Astrocyte (in vitro differentiated cells and primary cell): ENCODE data around the gene IRAK1. TPM values are rescaled to one million over a fixed set of nuclear protein-coding genes. Genes with fewer than 3 reads are reported as not detected.

Source experiments
- DNase-seq: peaks from one replicate; pipeline ENCODE4 v3.0.0-alpha.2; 2010; ENCODE audit warnings: low read depth
- FAIRE-seq: peaks from 2 replicates; lab custom pipeline; 2011; peaks lifted over from hg19 to GRCh38; lab: Jason Lieb, UNC
- H2AFZ ChIP-seq: 2 replicates; pipeline ENCODE4 v1.6.0; 2012; ENCODE audit warnings: low read depth, low read length, inconsistent platforms
- H3K27ac ChIP-seq: 2 replicates; pipeline ENCODE4 v1.5.1; 2011; ENCODE audit warnings: low read depth, low read length, inconsistent platforms
- H3K27me3 ChIP-seq: 2 replicates; pipeline ENCODE4 v1.6.0; 2011; ENCODE audit warnings: low read length, inconsistent platforms; ENCODE audit not compliant: insufficient read depth
- H3K36me3 ChIP-seq: 2 replicates; pipeline ENCODE4 v1.5.1; 2011; ENCODE audit warnings: low read length, inconsistent platforms; ENCODE audit not compliant: insufficient read depth
- H3K4me1 ChIP-seq: 2 replicates; pipeline ENCODE4 v1.5.1; 2011; ENCODE audit warnings: low read length, inconsistent platforms; ENCODE audit not compliant: insufficient read depth
- H3K4me2 ChIP-seq: 2 replicates; pipeline ENCODE4 v1.6.0; 2012; ENCODE audit warnings: low read length, inconsistent platforms
- H3K4me3 ChIP-seq: 2 replicates; pipeline ENCODE4 v1.5.1; 2011; ENCODE audit warnings: low read depth, mild to moderate bottlenecking, low read length, inconsistent platforms; ENCODE audit not compliant: insufficient read depth
- H3K79me2 ChIP-seq: 2 replicates; pipeline ENCODE4 v1.6.0; 2012; ENCODE audit warnings: mild to moderate bottlenecking, low read length, inconsistent platforms; ENCODE audit not compliant: insufficient read depth
- H3K9ac ChIP-seq: 2 replicates; pipeline ENCODE4 v1.6.0; 2012; ENCODE audit warnings: mild to moderate bottlenecking, low read length, inconsistent platforms
- H3K9me3 ChIP-seq: 2 replicates; pipeline ENCODE4 v1.5.1; 2012; ENCODE audit warnings: low read depth, mild to moderate bottlenecking, low read length, inconsistent platforms; ENCODE audit not compliant: insufficient read depth
- H4K20me1 ChIP-seq: 2 replicates; pipeline ENCODE4 v1.6.0; 2012; ENCODE audit warnings: low read length, inconsistent platforms; ENCODE audit not compliant: insufficient read depth
- H3K27ac Mint-ChIP-seq: one replicate; pipeline ENCODE4 v1.8.0; 2021; ENCODE audit warnings: mild to moderate bottlenecking, mixed read lengths; ENCODE audit not compliant: unreplicated experiment
- H3K27me3 Mint-ChIP-seq: one replicate; pipeline ENCODE4 v1.8.0; 2021; ENCODE audit warnings: low read depth, mixed read lengths; ENCODE audit not compliant: unreplicated experiment
- H3K36me3 Mint-ChIP-seq: one replicate; pipeline ENCODE4 v1.8.0; 2021; ENCODE audit warnings: low read depth, mixed read lengths; ENCODE audit not compliant: unreplicated experiment
- H3K4me1 Mint-ChIP-seq: one replicate; pipeline ENCODE4 v1.8.0; 2021; ENCODE audit warnings: low read depth, mixed read lengths; ENCODE audit not compliant: unreplicated experiment
- H3K4me3 Mint-ChIP-seq: one replicate; pipeline ENCODE4 v1.8.0; 2021; ENCODE audit warnings: mild to moderate bottlenecking, moderate library complexity, mixed read lengths; ENCODE audit not compliant: unreplicated experiment
- H3K9me3 Mint-ChIP-seq: one replicate; pipeline ENCODE4 v1.8.0; 2021; ENCODE audit warnings: mild to moderate bottlenecking, mixed read lengths; ENCODE audit not compliant: unreplicated experiment
- EZH2 ChIP-seq: IDR thresholded peaks from 2 replicates; pipeline ENCODE4 v1.6.1; 2012; ENCODE audit warnings: mild to moderate bottlenecking, low read length, inconsistent platforms; ENCODE audit not compliant: insufficient read depth
- total RNA-seq: library from RNA; stranded (reverse); gene quantifications from 2 replicates; pipeline ENCODE4 v1.2.1, GENCODE V29; 2021
- TF ChIP-seq, protein P1 (sequence below): IDR thresholded peaks from 2 replicates; pipeline ENCODE4 v1.5.1; 2011; ENCODE audit warnings: low read depth, mild to moderate bottlenecking, inconsistent platforms, low read length, moderate library complexity; ENCODE audit not compliant: insufficient read depth

The IRAK1 gene
- total RNA-seq, 1 donor from 2014 or later: 69.6 TPM

DNA sequence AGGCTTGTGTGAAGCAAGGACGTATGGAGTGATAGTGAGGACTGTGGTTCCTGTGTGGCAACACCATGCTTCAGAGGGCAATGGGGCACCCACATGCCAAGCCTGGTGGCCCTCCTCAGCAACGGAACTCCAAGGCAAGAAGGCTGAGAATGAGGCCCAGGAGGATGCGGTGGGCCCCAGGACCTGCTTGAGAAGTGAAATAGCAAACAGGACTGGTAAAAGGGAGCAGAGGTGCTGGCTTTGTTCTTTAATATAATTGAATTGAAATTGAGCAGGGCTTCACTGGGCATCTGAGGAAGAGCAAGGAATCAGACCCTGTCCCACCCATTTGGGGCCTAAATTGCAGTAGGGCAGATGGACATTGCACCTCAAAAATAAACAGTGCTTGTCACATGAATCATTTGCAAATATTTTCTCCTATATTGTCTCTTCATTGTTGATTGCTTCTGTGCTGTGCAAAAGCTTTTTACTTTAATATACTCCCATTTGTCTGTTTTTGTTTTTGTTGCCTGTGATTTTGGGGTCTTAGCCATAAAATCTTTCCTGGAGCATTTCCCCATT, 44.9 kb downstream of the IRAK1 start:
- Mint-ChIP-seq H3K4me3 (no peak overlapping the region), H3K27ac (no peak overlapping the region), H3K9me3 (no peaks in the 10 kb centered on the region), H3K36me3 (no peaks in the 10 kb centered on the region), H3K4me1 (peaks cover 2% of the 10 kb centered on the region), H3K27me3 (no peaks in the 10 kb centered on the region)
- peaks cover 3% of the 10 kb centered on the region for H3K4me1 ChIP-seq
- no peak overlapping the region for H3K4me3 ChIP-seq
- no peaks in the 10 kb centered on the region for H3K27me3 ChIP-seq
- H3K9me3 ChIP-seq: no peaks in the 10 kb centered on the region
- TF ChIP-seq, protein P1, sequence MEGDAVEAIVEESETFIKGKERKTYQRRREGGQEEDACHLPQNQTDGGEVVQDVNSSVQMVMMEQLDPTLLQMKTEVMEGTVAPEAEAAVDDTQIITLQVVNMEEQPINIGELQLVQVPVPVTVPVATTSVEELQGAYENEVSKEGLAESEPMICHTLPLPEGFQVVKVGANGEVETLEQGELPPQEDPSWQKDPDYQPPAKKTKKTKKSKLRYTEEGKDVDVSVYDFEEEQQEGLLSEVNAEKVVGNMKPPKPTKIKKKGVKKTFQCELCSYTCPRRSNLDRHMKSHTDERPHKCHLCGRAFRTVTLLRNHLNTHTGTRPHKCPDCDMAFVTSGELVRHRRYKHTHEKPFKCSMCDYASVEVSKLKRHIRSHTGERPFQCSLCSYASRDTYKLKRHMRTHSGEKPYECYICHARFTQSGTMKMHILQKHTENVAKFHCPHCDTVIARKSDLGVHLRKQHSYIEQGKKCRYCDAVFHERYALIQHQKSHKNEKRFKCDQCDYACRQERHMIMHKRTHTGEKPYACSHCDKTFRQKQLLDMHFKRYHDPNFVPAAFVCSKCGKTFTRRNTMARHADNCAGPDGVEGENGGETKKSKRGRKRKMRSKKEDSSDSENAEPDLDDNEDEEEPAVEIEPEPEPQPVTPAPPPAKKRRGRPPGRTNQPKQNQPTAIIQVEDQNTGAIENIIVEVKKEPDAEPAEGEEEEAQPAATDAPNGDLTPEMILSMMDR: no peak
- no peak for TF ChIP-seq EZH2
- no peak for DNase-seq
- H4K20me1 ChIP-seq: peaks cover 2% of the 10 kb centered on the region
- no peak overlapping the region for H2AFZ ChIP-seq
- no peak for FAIRE-seq
- no peak overlapping the region for H3K27ac ChIP-seq
- H3K79me2 ChIP-seq: peaks cover 28% of the 10 kb centered on the region
- no peak overlapping the region for H3K9ac ChIP-seq
- no peaks in the 10 kb centered on the region for H3K36me3 ChIP-seq
- H3K4me2 ChIP-seq: no peak overlapping the region

DNA sequence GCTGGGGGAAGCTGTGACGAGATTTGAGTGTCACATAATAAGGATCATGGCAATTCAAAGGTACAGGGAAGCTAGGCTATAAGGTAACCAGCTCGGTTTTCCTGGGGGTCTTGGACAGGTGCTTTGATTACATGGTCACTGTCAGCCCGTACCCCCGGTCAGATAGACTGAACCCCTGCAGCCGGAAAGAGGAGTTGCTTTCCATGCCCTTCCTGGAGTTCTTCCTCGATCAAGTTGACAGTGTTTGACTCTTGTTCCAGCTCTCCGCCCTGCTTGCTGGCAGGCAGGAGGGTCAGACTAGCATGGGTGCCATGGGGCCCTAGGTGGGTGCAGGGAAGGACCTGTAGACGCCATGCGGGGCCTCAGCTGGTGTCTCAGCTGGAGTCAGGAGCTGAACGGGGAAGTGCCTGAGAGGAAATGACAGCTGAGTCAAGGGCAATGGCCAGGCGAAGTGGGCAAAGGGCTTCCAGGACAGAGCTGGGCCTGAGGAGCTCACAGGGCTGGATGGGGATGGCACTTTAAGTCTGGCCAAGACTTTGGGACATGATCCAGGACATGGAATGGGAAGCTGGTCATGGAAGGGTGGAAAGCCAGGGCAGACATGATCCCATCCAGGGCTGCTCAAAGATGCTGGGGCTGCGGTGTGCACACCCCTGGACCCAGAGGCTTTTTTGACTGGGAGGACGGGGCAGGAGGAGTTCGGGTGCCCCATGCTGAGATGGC, 45.5 kb downstream of the IRAK1 start:
- Mint-ChIP-seq H3K36me3 (no peaks in the 10 kb centered on the region), H3K4me3 (no peak overlapping the region), H3K4me1 (peaks cover 2% of the 10 kb centered on the region), H3K27ac (no peak overlapping the region), H3K27me3 (no peaks in the 10 kb centered on the region), H3K9me3 (no peaks in the 10 kb centered on the region)
- Histone ChIP-seq H3K27ac (no peak overlapping the region), H3K4me3 (no peak overlapping the region), H4K20me1 (peaks cover 8% of the 10 kb centered on the region), H3K4me1 (peaks cover 6% of the 10 kb centered on the region), H3K36me3 (no peaks in the 10 kb centered on the region), H3K27me3 (no peaks in the 10 kb centered on the region), H3K4me2 (peak overlapping the region; percentile 86), H2AFZ (no peak overlapping the region), H3K9me3 (no peaks in the 10 kb centered on the region), H3K9ac (peak overlapping the region; percentile 100), H3K79me2 (peaks cover 35% of the 10 kb centered on the region)
- TF ChIP-seq EZH2: no peak
- TF ChIP-seq, protein P1: no peak
- FAIRE-seq (peak; percentile 41), DNase-seq (no peak)
